ENCODE results near the gene TCF7L2.

TCF7L2 gene

DNA sequence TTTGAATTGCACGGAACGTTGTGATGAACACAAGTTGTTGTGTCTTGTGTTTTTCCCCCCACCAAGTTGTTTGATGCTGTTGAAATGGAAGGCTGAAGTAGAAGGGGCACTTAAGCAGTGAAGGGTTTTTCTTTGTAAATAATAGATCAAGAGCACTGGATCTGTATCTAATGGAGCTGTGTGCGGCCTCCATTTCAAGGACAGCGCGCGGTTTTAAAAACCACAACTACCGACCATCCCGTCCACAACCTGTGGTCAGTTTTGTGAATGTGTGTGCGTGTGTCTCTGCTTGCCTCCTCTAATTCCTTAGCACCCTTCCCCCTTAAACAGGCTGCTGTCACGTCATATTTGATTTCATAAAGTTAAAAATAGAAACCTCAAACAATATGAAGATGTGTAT lies 165.5 kb downstream of the TCF7L2 start:
- no peak for DNase-seq

DNA sequence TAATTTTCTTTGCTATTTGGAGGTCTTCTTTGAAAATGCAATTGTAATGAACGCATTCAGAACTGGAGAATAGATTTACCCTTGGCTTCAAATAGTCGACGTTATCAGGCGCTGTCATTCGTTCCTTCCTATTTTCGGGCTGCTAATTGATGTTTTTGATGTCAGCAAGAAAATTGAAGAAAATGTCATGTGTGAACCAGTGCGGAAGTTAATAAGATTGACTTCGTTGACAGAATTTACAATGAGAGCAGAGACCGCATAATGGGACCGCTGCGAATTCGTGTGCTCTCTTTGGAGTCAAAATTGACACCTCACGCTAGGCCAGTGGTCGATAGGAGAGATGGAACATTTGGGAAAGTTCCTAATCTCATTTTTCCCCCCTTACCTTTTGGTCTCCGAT lies 168.8 kb downstream of the TCF7L2 start:
- no peak for DNase-seq

DNA sequence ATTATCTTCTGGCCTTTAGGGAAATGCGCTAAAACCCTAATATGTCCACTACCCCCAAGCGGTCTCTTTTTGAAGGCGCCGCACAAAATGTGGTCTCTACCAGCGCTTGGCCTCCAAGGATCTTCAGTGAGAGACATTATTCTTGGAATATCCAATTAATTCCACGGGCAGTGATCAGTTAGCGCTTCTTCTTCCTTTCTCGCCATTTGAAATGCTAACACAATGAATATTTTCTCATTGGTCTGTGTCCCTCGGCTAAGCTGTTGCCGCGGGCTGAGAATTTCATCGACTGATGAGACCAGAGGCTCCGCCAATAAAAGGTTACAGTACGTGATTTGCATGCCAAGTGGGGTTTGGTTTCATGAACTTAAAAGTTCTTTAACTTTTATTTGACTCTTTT lies 169.8 kb downstream of the TCF7L2 start:
- no peak for DNase-seq

DNA sequence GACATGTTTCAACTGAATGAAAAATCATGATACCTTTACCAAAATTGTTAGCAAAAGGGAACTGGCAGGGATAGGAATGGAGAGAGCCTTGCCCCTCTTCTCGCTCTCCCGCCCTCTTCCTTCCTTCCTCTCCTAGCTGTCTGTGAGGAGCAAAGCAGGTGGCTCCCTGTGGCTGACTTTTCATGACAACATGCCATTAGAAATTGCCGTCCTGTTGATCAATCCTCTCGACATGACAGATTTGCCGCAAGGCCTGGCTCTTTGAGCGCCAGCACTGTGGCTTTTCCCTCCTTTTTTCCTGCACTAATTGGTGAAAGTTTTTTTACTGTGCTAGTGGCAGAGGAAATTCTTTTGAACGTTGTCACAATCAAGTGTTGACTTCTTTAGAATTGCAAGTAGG lies 171.1 kb downstream of the TCF7L2 start:
- no peak for DNase-seq

GRCh38 chr10:113122947-113123346 lies 172.9 kb downstream of the TCF7L2 start:
- DNase-seq, result no peak

DNA sequence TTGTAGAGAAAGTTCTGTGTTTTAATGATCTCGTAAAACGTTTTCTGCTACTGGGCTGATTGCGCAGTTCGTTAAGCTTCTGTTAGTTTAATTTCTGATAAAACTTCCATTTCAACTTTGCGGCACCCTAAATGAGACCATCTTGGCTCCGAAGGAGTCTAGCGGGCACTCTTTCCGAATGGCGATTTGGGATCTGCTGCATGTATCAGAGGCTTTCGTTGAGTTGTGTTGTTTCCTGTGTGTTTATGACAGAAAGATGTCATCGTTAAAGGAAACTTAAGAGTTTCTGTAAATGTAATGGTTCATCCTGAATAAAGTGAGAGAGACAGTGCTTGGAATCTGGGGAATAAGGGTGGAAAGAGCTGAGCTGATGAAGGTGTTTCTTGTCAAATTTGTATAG lies 174.7 kb downstream of the TCF7L2 start:
- no peak for DNase-seq

GRCh38 chr10:113125612-113126011 lies 175.6 kb downstream of the TCF7L2 start:
- no peak for DNase-seq

- peak in 49 of 56 donors; percentile 12 to 81 (median 51) for DNase-seq
These were observed 176.5 kb downstream of the TCF7L2 start for GRCh38 chr10:113126229-113127201.

DNA sequence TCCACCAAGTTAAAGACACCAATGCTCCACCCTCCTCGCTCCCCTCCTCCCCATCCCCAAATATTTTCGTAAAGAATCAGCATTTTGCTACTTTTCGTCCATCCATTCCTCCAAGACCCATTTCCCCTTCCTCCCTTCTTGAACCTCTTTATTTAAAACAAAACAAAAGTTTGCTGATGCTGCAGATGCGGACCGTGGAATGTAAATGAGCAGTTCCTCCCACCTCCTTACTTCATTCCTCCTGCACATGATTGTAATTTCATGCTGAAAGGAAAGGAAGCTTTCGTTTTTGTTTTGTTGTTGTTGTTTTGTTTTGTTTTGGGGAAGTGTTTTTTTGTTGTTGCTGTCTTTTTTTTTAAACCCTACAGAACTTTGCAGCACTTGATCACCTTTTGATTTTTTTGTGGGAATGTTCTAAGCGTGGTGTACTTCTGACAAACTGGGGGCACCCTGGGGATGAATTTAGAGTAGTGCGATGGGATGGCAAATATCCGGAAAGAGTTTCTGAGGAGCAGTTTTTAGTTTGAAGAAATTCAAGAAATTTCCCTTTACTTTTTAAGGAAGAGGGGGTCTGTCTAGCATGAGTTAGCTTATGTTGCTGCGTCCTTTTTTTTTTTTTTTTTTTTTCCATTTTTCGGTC lies 177.3 kb downstream of the TCF7L2 start:
- DNase-seq, result no peak

- DNase-seq, result no peak
These were observed 177.8 kb downstream of the TCF7L2 start for GRCh38 chr10:113127901-113128283.

GRCh38 chr10:113128450-113129070 lies 178.5 kb downstream of the TCF7L2 start:
- no peak for DNase-seq

GRCh38 chr10:113129117-113129516 lies 179.1 kb downstream of the TCF7L2 start:
- DNase-seq, result no peak

GRCh38 chr10:113130014-113130641 lies 180.1 kb downstream of the TCF7L2 start:
- no peak for DNase-seq

- DNase-seq, result no peak
These were observed 181.7 kb downstream of the TCF7L2 start for GRCh38 chr10:113131613-113132261.

- peak in 1 of 56 donors; percentile 28 for DNase-seq
These were observed 182.6 kb downstream of the TCF7L2 start for GRCh38 chr10:113132591-113133121.

- DNase-seq, result no peak
These were observed 183.6 kb downstream of the TCF7L2 start for GRCh38 chr10:113133497-113134115.

DNA sequence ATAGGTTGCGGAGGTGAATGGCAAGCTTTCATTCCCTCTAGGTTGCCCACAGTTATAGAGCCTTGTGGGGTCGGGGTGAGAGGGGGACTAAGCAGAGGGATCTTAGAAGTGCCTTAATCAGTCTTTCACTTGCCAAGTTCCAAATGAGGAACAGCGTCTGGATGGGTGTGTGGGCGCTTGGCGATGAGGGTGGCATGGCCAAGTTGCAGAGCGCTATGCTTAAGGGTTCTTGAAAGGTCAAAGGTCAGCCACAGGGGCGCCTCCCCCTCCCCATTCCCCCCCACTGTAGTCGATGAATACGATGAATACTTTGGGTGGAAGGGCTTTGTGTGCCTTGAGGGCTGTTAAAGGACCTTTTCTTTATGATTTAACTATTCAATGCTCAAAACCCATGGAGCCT lies 185.0 kb downstream of the TCF7L2 start:
- no peak for DNase-seq

DNA sequence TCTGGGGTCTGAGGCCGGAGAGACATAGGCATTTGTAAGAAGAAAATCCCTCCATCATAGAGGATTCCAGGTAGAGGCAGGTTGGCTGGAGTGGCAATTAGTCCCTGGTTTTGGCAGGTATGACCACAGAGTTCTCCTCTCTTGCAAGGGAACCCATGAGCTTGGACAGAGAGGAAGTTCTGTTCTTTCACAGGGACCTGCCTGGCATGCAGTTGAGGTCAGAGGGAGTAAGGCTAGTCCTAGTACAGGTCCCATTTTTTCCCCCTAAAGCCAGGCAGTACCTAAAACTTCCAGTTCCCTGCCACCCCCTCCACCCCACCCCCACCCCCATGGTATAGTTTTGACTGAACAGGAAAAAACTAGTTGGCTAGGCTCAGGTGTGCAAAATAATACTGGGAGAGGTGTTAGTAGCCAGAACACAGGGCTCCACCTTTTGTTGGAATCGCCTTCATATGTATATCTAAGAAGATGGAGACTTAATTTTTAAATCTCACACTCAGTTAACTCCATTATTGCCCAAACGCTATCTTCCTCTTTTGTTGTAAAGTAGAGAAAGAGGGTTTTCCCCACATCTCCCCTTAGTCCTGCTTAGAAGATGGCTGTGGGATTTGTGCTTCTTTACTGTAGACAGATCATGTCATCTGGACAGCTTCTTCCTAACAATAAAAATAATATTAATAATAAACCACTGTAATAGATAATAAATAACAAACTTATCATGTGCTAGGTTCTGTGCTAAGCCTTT lies 188.1 kb downstream of the TCF7L2 start:
- no peak for DNase-seq

GRCh38 chr10:113138937-113139585 lies 189.0 kb downstream of the TCF7L2 start:
- no peak for DNase-seq

All from nucleus accumbens (tissue), 56 donors.